K562 (cell line): ENCODE measurements around the gene LYPD5. TPM values are rescaled to one million over a fixed set of nuclear protein-coding genes. Genes with fewer than 3 reads are reported as not detected.

Experiments
- ATAC-seq: fragments of 200-7000 bp; cut with Tn5 transposase; 3 replicates; pipeline ENCODE4 v1.9.1; 2020; ENCODE audit warnings: moderate library complexity
- BruUV-seq: library from RNA; stranded (reverse); fragments of 400-500 nt; replicated peaks from 2 replicates; lab custom pipeline; 2021; lab: Mats Ljungman, UMichigan
- CTCF ChIA-PET: fragments of 300-600 bp; formaldehyde crosslinking; extraction: SDS; loops from one replicate; lab custom pipeline; 2021; ENCODE audit warnings: low intra/inter-chr PET ratio; lab: Yijun Ruan, JAX
- POLR2A ChIA-PET: fragments of 300-600, 350-650 bp; sonication (Branson Sonifier 250); formaldehyde crosslinking; extraction: SDS; loops from one replicate; lab custom pipeline; 2021; ENCODE audit warnings: antibody characterized with exemption, inconsistent platforms; lab: Yijun Ruan, JAX
- DNase-seq, 4 experiments: peaks; one replicate each; pipeline versions ENCODE4 v3.0.0 to v3.0.0-alpha.2; 2011 to 2018; ENCODE audit warnings: low spot score in 3 of 4, mixed read lengths in 3 of 4; ENCODE audit errors: extremely low read depth in 1 of 4
- FAIRE-seq: peaks from 2 replicates; lab custom pipeline; 2011; peaks lifted over from hg19 to GRCh38; lab: Jason Lieb, UNC
- H2AFZ ChIP-seq: 2 replicates; pipeline ENCODE4 v1.6.0; 2011; ENCODE audit warnings: low read depth, low read length, control low read depth, inconsistent platforms
- H3K27ac ChIP-seq: fragments of 200-600 bp; 3 replicates; pipeline ENCODE4 v1.8.0; 2011; ENCODE audit warnings: low read depth, mild to moderate bottlenecking, control low read depth, inconsistent platforms, low read length, moderate library complexity, mixed read lengths; ENCODE audit errors: extremely low read depth
- H3K27me3 ChIP-seq, 2 experiments: fragments of 300-600 bp in 1 of 2; 2 replicates in 1 of 2; 3 replicates in 1 of 2; pipeline versions ENCODE4 v1.6.0 to v1.8.0; 2011; ENCODE audit warnings: inconsistent platforms in 2 of 2, low read length in 2 of 2, mild to moderate bottlenecking in 1 of 2, mixed read lengths in 1 of 2, moderate library complexity in 1 of 2; ENCODE audit not compliant: control insufficient read depth in 2 of 2, insufficient read depth in 2 of 2
- H3K36me3 ChIP-seq: fragments of 300-600 bp; 3 replicates; pipeline ENCODE4 v1.8.0; 2011; ENCODE audit warnings: mild to moderate bottlenecking, low read length, inconsistent platforms; ENCODE audit not compliant: control insufficient read depth, insufficient read depth
- H3K4me1 ChIP-seq, 2 experiments: fragments of 200-600 bp in 1 of 2; replicated peaks in 1 of 2; 2 replicates in 1 of 2; 3 replicates in 1 of 2; pipeline versions ENCODE4 v1.5.1 to v1.8.0; 2011; ENCODE audit warnings: inconsistent platforms in 2 of 2, low read length in 2 of 2, mild to moderate bottlenecking in 1 of 2, mixed read lengths in 1 of 2, moderate library complexity in 1 of 2; ENCODE audit not compliant: control insufficient read depth in 2 of 2, insufficient read depth in 2 of 2
- H3K4me2 ChIP-seq: 2 replicates; pipeline ENCODE4 v1.6.1; 2011; ENCODE audit warnings: low read length, control low read depth, inconsistent platforms, mixed read lengths; ENCODE audit not compliant: insufficient read depth
- H3K4me3 ChIP-seq: fragments of 200-600 bp; sonication (generic), shearing (Covaris generic); 2 replicates; pipeline ENCODE4 v1.5.1; 2016; ENCODE audit warnings: control low read depth, inconsistent platforms
- H3K79me2 ChIP-seq: fragments of 200-600 bp; 3 replicates; pipeline ENCODE4 v1.8.0; 2011; ENCODE audit warnings: low read length, inconsistent platforms; ENCODE audit not compliant: control insufficient read depth, insufficient read depth
- H3K9ac ChIP-seq, 2 experiments: 2 replicates each; pipeline versions ENCODE4 v1.6.0 to v1.6.1; 2011; ENCODE audit warnings: low read depth in 2 of 2, low read length in 2 of 2, control low read depth in 1 of 2, inconsistent platforms in 1 of 2, mild to moderate bottlenecking in 1 of 2, mixed read lengths in 1 of 2; ENCODE audit not compliant: insufficient read depth in 1 of 2
- H3K9me1 ChIP-seq: one replicate; pipeline ENCODE4 v1.6.0; 2011; ENCODE audit warnings: inconsistent platforms, mild to moderate bottlenecking, low read length, moderate library complexity; ENCODE audit not compliant: control insufficient read depth, insufficient read depth
- H3K9me3 ChIP-seq: replicated peaks from 2 replicates; pipeline ENCODE4 v1.5.1; 2011; ENCODE audit warnings: low read depth, low read length, inconsistent platforms; ENCODE audit not compliant: control insufficient read depth, insufficient read depth
- H4K20me1 ChIP-seq: replicated peaks from 2 replicates; pipeline ENCODE4 v1.6.1; 2011; ENCODE audit warnings: low read length, inconsistent platforms, mixed read lengths; ENCODE audit not compliant: control insufficient read depth, insufficient read depth
- BHLHE40 ChIP-seq: IDR thresholded peaks from 2 replicates; pipeline ENCODE4 v1.6.1; 2011; ENCODE audit warnings: low read length, improper control_type of control experiment
- DIDO1 ChIP-seq: fragments of 450-650 bp; IDR thresholded peaks from 2 replicates; pipeline ENCODE4 v1.6.1; 2016; ENCODE audit warnings: low read depth, missing biosample characterization, missing genetic modification characterization
- KDM4B ChIP-seq, 2 experiments: fragments of 450-650 bp in 1 of 2; sonication (generic) in 1 of 2; IDR thresholded peaks; 2 replicates each; pipeline ENCODE4 v1.6.1; 2016 to 2017; ENCODE audit warnings: borderline replicate concordance in 2 of 2, antibody characterized with exemption in 1 of 2, low read depth in 1 of 2, mild to moderate bottlenecking in 1 of 2
- NFE2 ChIP-seq: IDR thresholded peaks from 2 replicates; pipeline ENCODE4 v1.6.1; 2014; ENCODE audit warnings: antibody characterized with exemption, low read depth
- ZNF445 ChIP-seq: fragments of 250-450 bp; sonication (Bioruptor Pico); IDR thresholded peaks from 2 replicates; pipeline ENCODE4 v1.4.0; 2020; ENCODE audit warnings: low read depth, mild to moderate bottlenecking, moderate library complexity
- WGBS: fragments of 100-300 bp; shearing (Covaris generic); methylation state at CpG from one replicate; pipeline ENCODE4 v1.1.6; 2016; ENCODE audit warnings: low coverage, mixed read lengths; ENCODE audit not compliant: insufficient coverage; ENCODE audit errors: missing lambda C conversion rate; 5-methylcytosine and 5-hydroxymethylcytosine counted together
- in situ Hi-C: fragments of 300-500 bp; cut with MboI; formaldehyde crosslinking; loops from 4 replicates; pipeline ENCODE4 v1.15.0; 2018; ENCODE audit warnings: inconsistent platforms, mixed read lengths
- intact Hi-C: fragments of 100-400 bp; cut with micrococcal nuclease; formaldehyde crosslinking; loops from 2 replicates; pipeline ENCODE4 v1.14.2; 2022
- polyA plus RNA-seq, 8 experiments: library from polyadenylated mRNA; depleted of rRNA in 4 of 8; stranded (reverse) in 5 of 8; unstranded in 3 of 8; fragments of >200 nt; fragmentation: Nextera tagmentation in 2 of 8; fragmentation: Illumina TruSeq in 1 of 8; extraction: Ambion mirVana in 2 of 8; extraction: Trizol in 1 of 8; gene quantifications; 2 replicates each; pipeline versions ENCODE4 v1.2.1 to v1.2.3, GENCODE V29; 2011 to 2014; ENCODE audit warnings: inconsistent platforms in 1 of 8, missing spikeins in 1 of 8
- total RNA-seq, 7 experiments: library from RNA; depleted of rRNA in 6 of 7; stranded (reverse); fragments of >200 nt in 6 of 7; fragmentation: Illumina TruSeq in 2 of 7; extraction: Trizol in 2 of 7; gene quantifications; 2 replicates each; pipeline versions ENCODE4 v1.2.1 to v1.2.3, GENCODE V29; 2011 to 2021; ENCODE audit warnings: low replicate concordance in 1 of 7
- TF ChIP-seq, protein P1 (sequence below): sonication (generic); formaldehyde crosslinking; IDR thresholded peaks from 2 replicates; pipeline ENCODE4 v1.5.0; 2020; ENCODE audit warnings: missing genetic modification reagents
- TF ChIP-seq, protein P2 (sequence below): fragments of 450-650 bp; IDR thresholded peaks from 2 replicates; pipeline ENCODE4 v1.6.1; 2016; ENCODE audit warnings: mild to moderate bottlenecking, moderate library complexity

LYPD5 gene
- total and polyA plus RNA-seq, 9 of the 15 experiments (the other 6 are each of a cell fraction or from before 2014, with no cell fraction given), result 0.03 to 0.22 (median 0.10) TPM; not detected in 3

DNA sequence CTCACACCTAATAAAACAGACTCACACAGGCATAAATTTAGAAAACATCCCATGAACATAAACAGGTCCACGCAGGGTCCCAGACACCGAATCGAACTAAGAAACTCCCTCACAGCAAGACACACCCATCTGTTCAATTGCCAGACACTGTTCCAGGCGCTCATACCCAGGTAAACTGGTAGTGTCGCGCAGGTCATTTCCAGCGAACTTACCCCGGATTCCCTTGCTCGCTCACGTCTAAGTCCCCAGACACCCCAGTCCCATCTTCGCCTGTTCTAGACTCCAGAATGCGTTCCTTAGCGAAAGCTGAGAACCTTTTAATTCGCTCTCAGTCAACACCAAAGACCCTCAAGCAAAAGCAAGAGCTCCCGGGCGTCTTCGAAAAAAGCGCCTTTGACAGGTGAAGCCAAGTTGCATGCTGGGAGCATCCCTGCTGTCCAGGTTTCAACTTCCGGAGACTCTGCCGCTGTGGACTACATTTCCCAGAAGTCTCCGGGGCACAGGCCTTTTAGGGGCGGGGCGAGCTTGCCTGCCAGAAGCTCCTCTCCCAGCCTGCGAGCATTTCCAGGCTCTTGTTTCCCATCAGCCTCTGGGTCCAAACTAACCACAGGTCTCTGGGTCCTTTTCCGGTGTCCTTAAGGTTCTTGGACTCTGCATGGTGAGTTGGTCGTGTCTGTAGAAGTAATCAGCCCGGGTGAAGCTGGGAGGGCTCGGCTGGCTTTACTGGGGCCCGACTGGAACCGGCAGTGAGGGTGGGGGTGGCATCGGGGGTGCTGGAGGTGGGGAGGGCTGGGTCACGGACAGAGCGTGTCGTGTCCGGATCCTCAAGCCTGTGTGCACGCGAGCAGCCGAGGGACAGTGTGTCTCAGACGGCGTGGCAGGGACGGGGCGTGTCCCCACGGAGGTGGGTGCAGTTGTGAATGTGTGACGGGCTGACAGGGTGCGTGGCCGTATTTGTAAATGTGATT is 24.8 kb upstream of the LYPD5 start, which contains the start of gene ZNF283:
Gene ZNF283 (plus strand): TSS at position 535 of the 968 bp plus-strand sequence. CDS start 6,184 bp downstream, outside the sequence.
- no TSS peak for BruUV-seq
- peak; percentile 99 for ATAC-seq
- peak within 1 kb of the TSS; percentile 75 for H3K27ac ChIP-seq
- no peak for TF ChIP-seq NFE2
- TF ChIP-seq, protein P1, sequence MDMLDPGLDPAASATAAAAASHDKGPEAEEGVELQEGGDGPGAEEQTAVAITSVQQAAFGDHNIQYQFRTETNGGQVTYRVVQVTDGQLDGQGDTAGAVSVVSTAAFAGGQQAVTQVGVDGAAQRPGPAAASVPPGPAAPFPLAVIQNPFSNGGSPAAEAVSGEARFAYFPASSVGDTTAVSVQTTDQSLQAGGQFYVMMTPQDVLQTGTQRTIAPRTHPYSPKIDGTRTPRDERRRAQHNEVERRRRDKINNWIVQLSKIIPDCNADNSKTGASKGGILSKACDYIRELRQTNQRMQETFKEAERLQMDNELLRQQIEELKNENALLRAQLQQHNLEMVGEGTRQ (CRISPR knock-in tag), result no peak
- TF ChIP-seq ZNF445 (CRISPR knock-in tag), result no peak
- no peak for TF ChIP-seq DIDO1
- TF ChIP-seq KDM4B (IDR thresholded peaks at IDR 0.05; ENCODE audit: borderline replicate concordance in 2 of 2, low read depth in 1 of 2), result no peak
- TF ChIP-seq BHLHE40, result peak; percentile 49; the same call in 1 of the 2 replicates
- TF ChIP-seq, protein P2, sequence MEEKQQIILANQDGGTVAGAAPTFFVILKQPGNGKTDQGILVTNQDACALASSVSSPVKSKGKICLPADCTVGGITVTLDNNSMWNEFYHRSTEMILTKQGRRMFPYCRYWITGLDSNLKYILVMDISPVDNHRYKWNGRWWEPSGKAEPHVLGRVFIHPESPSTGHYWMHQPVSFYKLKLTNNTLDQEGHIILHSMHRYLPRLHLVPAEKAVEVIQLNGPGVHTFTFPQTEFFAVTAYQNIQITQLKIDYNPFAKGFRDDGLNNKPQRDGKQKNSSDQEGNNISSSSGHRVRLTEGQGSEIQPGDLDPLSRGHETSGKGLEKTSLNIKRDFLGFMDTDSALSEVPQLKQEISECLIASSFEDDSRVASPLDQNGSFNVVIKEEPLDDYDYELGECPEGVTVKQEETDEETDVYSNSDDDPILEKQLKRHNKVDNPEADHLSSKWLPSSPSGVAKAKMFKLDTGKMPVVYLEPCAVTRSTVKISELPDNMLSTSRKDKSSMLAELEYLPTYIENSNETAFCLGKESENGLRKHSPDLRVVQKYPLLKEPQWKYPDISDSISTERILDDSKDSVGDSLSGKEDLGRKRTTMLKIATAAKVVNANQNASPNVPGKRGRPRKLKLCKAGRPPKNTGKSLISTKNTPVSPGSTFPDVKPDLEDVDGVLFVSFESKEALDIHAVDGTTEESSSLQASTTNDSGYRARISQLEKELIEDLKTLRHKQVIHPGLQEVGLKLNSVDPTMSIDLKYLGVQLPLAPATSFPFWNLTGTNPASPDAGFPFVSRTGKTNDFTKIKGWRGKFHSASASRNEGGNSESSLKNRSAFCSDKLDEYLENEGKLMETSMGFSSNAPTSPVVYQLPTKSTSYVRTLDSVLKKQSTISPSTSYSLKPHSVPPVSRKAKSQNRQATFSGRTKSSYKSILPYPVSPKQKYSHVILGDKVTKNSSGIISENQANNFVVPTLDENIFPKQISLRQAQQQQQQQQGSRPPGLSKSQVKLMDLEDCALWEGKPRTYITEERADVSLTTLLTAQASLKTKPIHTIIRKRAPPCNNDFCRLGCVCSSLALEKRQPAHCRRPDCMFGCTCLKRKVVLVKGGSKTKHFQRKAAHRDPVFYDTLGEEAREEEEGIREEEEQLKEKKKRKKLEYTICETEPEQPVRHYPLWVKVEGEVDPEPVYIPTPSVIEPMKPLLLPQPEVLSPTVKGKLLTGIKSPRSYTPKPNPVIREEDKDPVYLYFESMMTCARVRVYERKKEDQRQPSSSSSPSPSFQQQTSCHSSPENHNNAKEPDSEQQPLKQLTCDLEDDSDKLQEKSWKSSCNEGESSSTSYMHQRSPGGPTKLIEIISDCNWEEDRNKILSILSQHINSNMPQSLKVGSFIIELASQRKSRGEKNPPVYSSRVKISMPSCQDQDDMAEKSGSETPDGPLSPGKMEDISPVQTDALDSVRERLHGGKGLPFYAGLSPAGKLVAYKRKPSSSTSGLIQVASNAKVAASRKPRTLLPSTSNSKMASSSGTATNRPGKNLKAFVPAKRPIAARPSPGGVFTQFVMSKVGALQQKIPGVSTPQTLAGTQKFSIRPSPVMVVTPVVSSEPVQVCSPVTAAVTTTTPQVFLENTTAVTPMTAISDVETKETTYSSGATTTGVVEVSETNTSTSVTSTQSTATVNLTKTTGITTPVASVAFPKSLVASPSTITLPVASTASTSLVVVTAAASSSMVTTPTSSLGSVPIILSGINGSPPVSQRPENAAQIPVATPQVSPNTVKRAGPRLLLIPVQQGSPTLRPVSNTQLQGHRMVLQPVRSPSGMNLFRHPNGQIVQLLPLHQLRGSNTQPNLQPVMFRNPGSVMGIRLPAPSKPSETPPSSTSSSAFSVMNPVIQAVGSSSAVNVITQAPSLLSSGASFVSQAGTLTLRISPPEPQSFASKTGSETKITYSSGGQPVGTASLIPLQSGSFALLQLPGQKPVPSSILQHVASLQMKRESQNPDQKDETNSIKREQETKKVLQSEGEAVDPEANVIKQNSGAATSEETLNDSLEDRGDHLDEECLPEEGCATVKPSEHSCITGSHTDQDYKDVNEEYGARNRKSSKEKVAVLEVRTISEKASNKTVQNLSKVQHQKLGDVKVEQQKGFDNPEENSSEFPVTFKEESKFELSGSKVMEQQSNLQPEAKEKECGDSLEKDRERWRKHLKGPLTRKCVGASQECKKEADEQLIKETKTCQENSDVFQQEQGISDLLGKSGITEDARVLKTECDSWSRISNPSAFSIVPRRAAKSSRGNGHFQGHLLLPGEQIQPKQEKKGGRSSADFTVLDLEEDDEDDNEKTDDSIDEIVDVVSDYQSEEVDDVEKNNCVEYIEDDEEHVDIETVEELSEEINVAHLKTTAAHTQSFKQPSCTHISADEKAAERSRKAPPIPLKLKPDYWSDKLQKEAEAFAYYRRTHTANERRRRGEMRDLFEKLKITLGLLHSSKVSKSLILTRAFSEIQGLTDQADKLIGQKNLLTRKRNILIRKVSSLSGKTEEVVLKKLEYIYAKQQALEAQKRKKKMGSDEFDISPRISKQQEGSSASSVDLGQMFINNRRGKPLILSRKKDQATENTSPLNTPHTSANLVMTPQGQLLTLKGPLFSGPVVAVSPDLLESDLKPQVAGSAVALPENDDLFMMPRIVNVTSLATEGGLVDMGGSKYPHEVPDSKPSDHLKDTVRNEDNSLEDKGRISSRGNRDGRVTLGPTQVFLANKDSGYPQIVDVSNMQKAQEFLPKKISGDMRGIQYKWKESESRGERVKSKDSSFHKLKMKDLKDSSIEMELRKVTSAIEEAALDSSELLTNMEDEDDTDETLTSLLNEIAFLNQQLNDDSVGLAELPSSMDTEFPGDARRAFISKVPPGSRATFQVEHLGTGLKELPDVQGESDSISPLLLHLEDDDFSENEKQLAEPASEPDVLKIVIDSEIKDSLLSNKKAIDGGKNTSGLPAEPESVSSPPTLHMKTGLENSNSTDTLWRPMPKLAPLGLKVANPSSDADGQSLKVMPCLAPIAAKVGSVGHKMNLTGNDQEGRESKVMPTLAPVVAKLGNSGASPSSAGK, result peak; percentile 74

More for the DNA sequence above, 24.8 kb upstream of the LYPD5 start, which contains the start of gene ZNF283:
- CTCF ChIA-PET, result no interaction called here
- no peaks in the 10 kb centered on the region for H4K20me1 ChIP-seq
- peaks cover 21% of the 10 kb centered on the region for H3K36me3 ChIP-seq
- peak; percentile 97 for FAIRE-seq
- peak within 1 kb of the TSS; percentile 91 for H2AFZ ChIP-seq
- no peaks in the 10 kb centered on the region for H3K27me3 ChIP-seq
- intact Hi-C loops (no loop called here), in situ Hi-C loops (no loop called here)
- peak within 1 kb of the TSS; percentile 66 for H3K4me3 ChIP-seq
- peaks cover 5% of the 10 kb centered on the region; the same call in 1 of the 2 replicates for H3K9me3 ChIP-seq
- DNase-seq, result peak; percentile 86 to 95 (median 89)
- POLR2A ChIA-PET, result interaction anchor here (0.6 to 1.0 kb wide), 4 partner anchors 17 to 919 kb away, joined by 3 to 4 read pairs (median 3); no protein-coding TSS in a partner anchor
- 24% methylated on average over 45 of the region's 46 CpGs for WGBS
- H3K79me2 ChIP-seq, result peaks cover 10% of the 10 kb centered on the region; the same call in 2 of the 3 replicates
- H3K4me1 ChIP-seq, result no peaks in the 10 kb centered on the region
- H3K9ac ChIP-seq, result peak within 1 kb of the TSS; percentile 75 to 93
- H3K9me1 ChIP-seq, result no peaks in the 10 kb centered on the region
- H3K4me2 ChIP-seq, result peak within 1 kb of the TSS; percentile 97
